Hepatocyte (in vitro differentiated cells): ENCODE results near the gene STON1. TPM values are rescaled to one million over a fixed set of nuclear protein-coding genes. Genes with fewer than 3 reads are reported as not detected.
"Not testable (repeated sequence)": the region's sequence is repeated elsewhere in the genome, so short reads cannot be mapped to it uniquely, and the experiment has no call there.

Experiments used
- DNase-seq: peaks from one replicate; pipeline ENCODE4 v3.0.0-alpha.2; 2016; ENCODE audit warnings: low spot score
- H2AFZ ChIP-seq: fragments of 200-600 bp; sonication (generic); 2 replicates; pipeline ENCODE4 v1.6.0; 2016; ENCODE audit warnings: antibody characterized with exemption, mild to moderate bottlenecking
- H3K27ac ChIP-seq: fragments of 200-600 bp; sonication (generic); 2 replicates; pipeline ENCODE4 v1.5.1; 2016; ENCODE audit warnings: mild to moderate bottlenecking
- H3K27me3 ChIP-seq: fragments of 200-600 bp; sonication (generic); 2 replicates; pipeline ENCODE4 v1.6.1; 2016
- H3K36me3 ChIP-seq: fragments of 200-600 bp; sonication (generic); replicated peaks from 2 replicates; pipeline ENCODE4 v1.5.1; 2016; ENCODE audit warnings: low read depth; ENCODE audit not compliant: insufficient read depth
- H3K4me1 ChIP-seq: fragments of 200-600 bp; sonication (generic); 2 replicates; pipeline ENCODE4 v1.5.1; 2016; ENCODE audit warnings: mild to moderate bottlenecking, moderate library complexity; ENCODE audit not compliant: insufficient read depth
- H3K4me2 ChIP-seq: fragments of 200-600 bp; sonication (generic); 2 replicates; pipeline ENCODE4 v1.6.0; 2016
- H3K4me3 ChIP-seq: fragments of 200-600 bp; sonication (generic); 2 replicates; pipeline ENCODE4 v1.5.1; 2016; ENCODE audit warnings: mild to moderate bottlenecking
- H3K79me2 ChIP-seq: fragments of 200-600 bp; sonication (generic); 2 replicates; pipeline ENCODE4 v1.6.0; 2017; ENCODE audit warnings: mild to moderate bottlenecking
- H3K9me2 ChIP-seq: fragments of 200-600 bp; sonication (generic); replicated peaks from 2 replicates; pipeline ENCODE4 v1.6.0; 2017; ENCODE audit warnings: mild to moderate bottlenecking; ENCODE audit not compliant: insufficient read depth
- H3K9me3 ChIP-seq: fragments of 200-600 bp; sonication (generic); 2 replicates; pipeline ENCODE4 v1.5.1; 2016; ENCODE audit warnings: low read depth, mild to moderate bottlenecking
- H4K20me1 ChIP-seq: fragments of 200-600 bp; sonication (generic); 2 replicates; pipeline ENCODE4 v1.6.0; 2016; ENCODE audit warnings: mild to moderate bottlenecking; ENCODE audit not compliant: insufficient read depth, poor library complexity, severe bottlenecking
- CTCF ChIP-seq: fragments of 200-600 bp; sonication (generic); IDR thresholded peaks from 2 replicates; pipeline ENCODE4 v1.5.1; 2016; ENCODE audit warnings: antibody characterized with exemption, mild to moderate bottlenecking; ENCODE audit not compliant: poor library complexity
- EZH2 ChIP-seq: fragments of 200-600 bp; sonication (generic); IDR thresholded peaks from 2 replicates; pipeline ENCODE4 v1.6.1; 2016; ENCODE audit warnings: antibody characterized with exemption, mild to moderate bottlenecking, borderline replicate concordance
- EZH2phosphoT487 ChIP-seq: fragments of 200-600 bp; sonication (generic); IDR thresholded peaks from one replicate; pipeline ENCODE4 v1.6.1; 2018; ENCODE audit warnings: antibody characterized with exemption, mild to moderate bottlenecking, low read depth, moderate library complexity; ENCODE audit not compliant: unreplicated experiment, severe bottlenecking
- WGBS: methylation state at CpG from one replicate; pipeline ENCODE4 v1.1.6; 2016; ENCODE audit warnings: low lambda C conversion rate; ENCODE audit errors: missing lambda C conversion rate; 5-methylcytosine and 5-hydroxymethylcytosine counted together
- polyA plus RNA-seq: library from polyadenylated mRNA; unstranded; fragments of >200 nt; fragmentation: Nextera tagmentation; extraction: Ambion mirVana; gene quantifications from 2 replicates; pipeline ENCODE4 v1.2.1, GENCODE V29; 2016
- total RNA-seq: library from RNA; depleted of rRNA; stranded (reverse); fragments of >200 nt; gene quantifications from 2 replicates; pipeline ENCODE4 v1.2.3, GENCODE V29; 2014

The STON1 gene
- total and polyA plus RNA-seq, 2 experiments from 2014 or later, result 12.2 to 22.0 TPM

- TF ChIP-seq EZH2 (no peak), CTCF (no peak), EZH2phosphoT487 (no peak)
- no peaks in the 10 kb centered on the region for H3K4me1 ChIP-seq
- 89% methylated on average over 5 of the region's 5 CpGs for whole genome bisulfite sequencing
Measured at GRCh38 chr2:48548840-48549239, 18.9 kb downstream of the STON1 start.

GRCh38 chr2:48549972-48550371, 20.0 kb downstream of the STON1 start:
- Histone ChIP-seq H3K9me3 (no peaks in the 10 kb centered on the region), H3K27me3 (no peaks in the 10 kb centered on the region), H2AFZ (no peak overlapping the region), H3K9me2 (no peaks in the 10 kb centered on the region), H3K4me1 (no peaks in the 10 kb centered on the region), H3K4me3 (no peak overlapping the region), H3K79me2 (peaks cover 18% of the 10 kb centered on the region), H3K4me2 (no peak overlapping the region), H3K27ac (no peak overlapping the region), H3K36me3 (no peaks in the 10 kb centered on the region), H4K20me1 (no peaks in the 10 kb centered on the region)
- WGBS, result 98% methylated on average over 3 of the region's 3 CpGs
- DNase-seq, result no peak
- TF ChIP-seq EZH2, result no peak
- TF ChIP-seq EZH2phosphoT487, result no peak
- no peak for TF ChIP-seq CTCF

More at GRCh38 chr2:48548840-48549239, 18.9 kb downstream of the STON1 start:
- H3K79me2 ChIP-seq, result peaks cover 19% of the 10 kb centered on the region
- H3K4me2 ChIP-seq, result no peak overlapping the region
- no peak for DNase-seq
- no peaks in the 10 kb centered on the region for H3K9me2 ChIP-seq
- no peak overlapping the region for H3K4me3 ChIP-seq
- no peaks in the 10 kb centered on the region for H3K9me3 ChIP-seq
- H3K27ac ChIP-seq, result no peak overlapping the region
- H3K27me3 ChIP-seq, result no peaks in the 10 kb centered on the region
- H2AFZ ChIP-seq, result no peak overlapping the region
- no peaks in the 10 kb centered on the region for H4K20me1 ChIP-seq
- no peaks in the 10 kb centered on the region for H3K36me3 ChIP-seq

GRCh38 chr2:48551548-48551947, 21.6 kb downstream of the STON1 start:
- 97% methylated on average over 4 of the region's 4 CpGs for WGBS
- H3K36me3 ChIP-seq, result no peaks in the 10 kb centered on the region
- no peak for TF ChIP-seq EZH2
- TF ChIP-seq EZH2phosphoT487, result no peak
- TF ChIP-seq CTCF, result no peak
- no peak overlapping the region for H3K4me2 ChIP-seq
- H3K79me2 ChIP-seq, result peaks cover 13% of the 10 kb centered on the region
- H3K27ac ChIP-seq, result no peak overlapping the region
- no peaks in the 10 kb centered on the region for H3K27me3 ChIP-seq
- no peaks in the 10 kb centered on the region for H3K9me2 ChIP-seq
- H3K4me1 ChIP-seq, result no peaks in the 10 kb centered on the region
- DNase-seq, result no peak
- H3K9me3 ChIP-seq, result no peaks in the 10 kb centered on the region
- H4K20me1 ChIP-seq, result no peaks in the 10 kb centered on the region
- no peak overlapping the region for H2AFZ ChIP-seq
- H3K4me3 ChIP-seq, result no peak overlapping the region

- 84% methylated on average over 5 of the region's 21 CpGs for WGBS
- not testable (repeated sequence) for H3K27ac ChIP-seq, H2AFZ ChIP-seq, H3K9me3 ChIP-seq, H3K27me3 ChIP-seq, H3K36me3 ChIP-seq, H3K9me2 ChIP-seq, H3K4me2 ChIP-seq, H4K20me1 ChIP-seq, DNase-seq, H3K4me1 ChIP-seq, H3K4me3 ChIP-seq
- peaks cover 10% of the 10 kb centered on the region for H3K79me2 ChIP-seq
Measured at GRCh38 chr2:48555071-48555470, 25.1 kb downstream of the STON1 start.
